Body of pancreas (tissue), 4 donors: ENCODE data around the gene TMEM40.

Experiments
- POLR2A ChIP-seq, 3 donors: fragments of 450-650 bp; IDR thresholded peaks; one replicate each; pipeline ENCODE4 v1.6.1; 2016; ENCODE audit warnings: antibody characterized with exemption in 3 of 3, mild to moderate bottlenecking in 2 of 3
- TF ChIP-seq, protein P1 (sequence below), 7 experiments: fragments of 450-650 bp in 4 of 7; fragments of 200-600 bp in 3 of 7; sonication (generic) in 3 of 7; IDR thresholded peaks; one replicate each; pipeline ENCODE4 v1.5.1; 2016 to 2019; ENCODE audit warnings: antibody characterized with exemption in 7 of 7

DNA sequence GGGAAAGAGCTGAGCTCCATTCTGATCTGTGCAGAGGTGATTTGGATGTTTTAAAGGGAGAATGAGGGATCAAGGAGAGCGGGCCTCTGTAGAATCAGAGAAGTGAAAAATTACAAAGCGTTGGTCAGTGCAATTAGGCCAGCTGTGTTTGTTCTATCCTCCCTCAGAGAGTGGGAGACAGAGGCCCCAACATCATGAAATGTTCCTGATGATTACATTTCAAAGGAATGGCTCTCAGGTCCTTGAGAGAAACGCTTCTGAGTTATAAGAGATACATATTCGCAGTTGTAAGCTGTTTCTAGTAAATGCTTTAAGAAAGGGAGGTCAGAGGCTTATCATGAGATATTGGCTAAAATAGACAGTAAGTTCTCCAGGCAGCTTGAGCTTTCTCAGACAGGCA lies 21.7 kb upstream of the TMEM40 start:
- TF ChIP-seq, protein P1, sequence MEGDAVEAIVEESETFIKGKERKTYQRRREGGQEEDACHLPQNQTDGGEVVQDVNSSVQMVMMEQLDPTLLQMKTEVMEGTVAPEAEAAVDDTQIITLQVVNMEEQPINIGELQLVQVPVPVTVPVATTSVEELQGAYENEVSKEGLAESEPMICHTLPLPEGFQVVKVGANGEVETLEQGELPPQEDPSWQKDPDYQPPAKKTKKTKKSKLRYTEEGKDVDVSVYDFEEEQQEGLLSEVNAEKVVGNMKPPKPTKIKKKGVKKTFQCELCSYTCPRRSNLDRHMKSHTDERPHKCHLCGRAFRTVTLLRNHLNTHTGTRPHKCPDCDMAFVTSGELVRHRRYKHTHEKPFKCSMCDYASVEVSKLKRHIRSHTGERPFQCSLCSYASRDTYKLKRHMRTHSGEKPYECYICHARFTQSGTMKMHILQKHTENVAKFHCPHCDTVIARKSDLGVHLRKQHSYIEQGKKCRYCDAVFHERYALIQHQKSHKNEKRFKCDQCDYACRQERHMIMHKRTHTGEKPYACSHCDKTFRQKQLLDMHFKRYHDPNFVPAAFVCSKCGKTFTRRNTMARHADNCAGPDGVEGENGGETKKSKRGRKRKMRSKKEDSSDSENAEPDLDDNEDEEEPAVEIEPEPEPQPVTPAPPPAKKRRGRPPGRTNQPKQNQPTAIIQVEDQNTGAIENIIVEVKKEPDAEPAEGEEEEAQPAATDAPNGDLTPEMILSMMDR (IDR thresholded peaks at IDR 0.05) = no peak
- no peak for TF ChIP-seq POLR2A (IDR thresholded peaks at IDR 0.05)
